ENCODE data around the gene PXMP4.

PXMP4 gene

DNA sequence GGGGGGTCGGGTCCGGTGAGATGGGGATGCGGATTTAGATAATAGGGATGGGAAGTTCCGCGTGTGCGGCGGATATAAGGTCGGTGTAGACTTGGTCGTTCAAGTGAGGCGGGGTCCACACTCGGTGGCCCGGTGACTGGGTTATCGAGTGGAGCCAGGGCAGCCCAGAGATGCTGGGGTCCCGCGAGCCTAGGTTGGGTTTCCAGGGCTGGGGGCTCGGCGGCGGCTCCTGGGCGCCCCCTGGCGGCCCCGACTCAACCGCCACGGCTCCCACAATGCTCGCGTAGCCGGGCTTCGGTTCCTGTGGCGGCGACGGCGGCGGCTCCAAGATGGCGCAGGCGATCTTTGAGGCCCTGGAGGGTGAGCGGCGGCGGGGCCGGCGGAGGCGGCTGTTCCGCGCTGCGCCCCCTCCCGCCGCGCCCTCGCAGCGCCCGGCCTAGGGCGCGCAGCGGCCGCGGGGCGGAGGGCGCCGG is 11.6 kb upstream of the PXMP4 start, which contains the start of gene ZNF341:
TSS of gene ZNF341 (plus strand) at position 304 of the 473 bp plus-strand sequence. CDS start at position 330, 26 bp downstream.
- DNase-seq: peak; percentile 91

DNA sequence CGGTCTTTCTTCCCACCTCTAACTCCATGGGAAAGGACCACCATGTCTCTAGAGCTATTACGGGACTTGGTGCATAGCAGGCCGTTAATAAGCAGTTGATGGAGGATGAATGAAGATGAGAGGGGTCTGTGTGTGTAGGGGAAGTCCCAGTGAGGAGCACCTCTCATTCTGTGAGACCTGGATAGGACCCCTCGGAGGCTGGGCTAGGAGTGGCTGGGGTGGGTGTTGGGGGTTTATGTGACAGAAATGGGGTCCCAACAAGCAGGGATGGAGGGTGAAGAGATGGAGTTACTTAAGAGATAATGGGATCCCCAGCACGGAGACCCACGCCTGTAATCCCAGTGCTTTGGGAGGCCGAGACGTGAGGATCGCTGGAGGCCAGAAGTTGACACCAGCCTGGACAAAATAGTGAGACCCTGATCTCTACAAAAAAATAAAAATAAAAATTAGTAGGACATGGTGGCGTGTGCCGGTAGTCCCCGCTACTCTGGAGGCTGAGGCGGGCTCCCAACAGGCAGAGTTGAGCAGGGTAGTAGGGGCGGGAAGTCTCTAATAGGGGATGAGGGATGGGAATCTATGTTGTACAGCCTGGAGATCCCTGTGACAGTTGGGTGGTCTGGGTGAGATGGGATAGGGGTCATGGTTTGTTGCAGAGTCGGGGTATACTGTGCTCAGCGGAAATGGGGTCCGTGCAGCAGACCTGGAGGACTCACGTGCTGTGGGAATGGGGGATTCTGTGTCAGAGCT is 11.0 kb upstream of the PXMP4 start:
- no peak for DNase-seq

DNA sequence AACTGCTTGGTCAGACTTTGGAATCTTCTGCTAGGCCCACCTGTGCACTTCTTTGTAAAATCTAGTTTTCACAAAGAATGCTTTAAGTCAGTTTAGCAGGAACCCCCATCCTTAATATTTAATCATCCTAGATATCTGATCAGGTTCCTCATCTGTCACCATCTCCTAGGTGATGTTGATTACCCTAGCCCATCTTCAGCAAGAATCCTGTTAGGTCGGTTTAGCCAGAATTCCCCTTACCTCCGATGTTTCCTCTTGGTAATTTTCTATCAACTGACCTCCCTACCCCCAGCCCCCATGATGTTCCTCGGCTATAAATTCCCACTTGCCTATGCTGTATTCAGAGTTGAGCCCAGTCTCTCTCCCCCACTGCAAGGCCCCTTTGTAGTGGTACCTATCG is 9.0 kb upstream of the PXMP4 start:
- DNase-seq: no peak

DNA sequence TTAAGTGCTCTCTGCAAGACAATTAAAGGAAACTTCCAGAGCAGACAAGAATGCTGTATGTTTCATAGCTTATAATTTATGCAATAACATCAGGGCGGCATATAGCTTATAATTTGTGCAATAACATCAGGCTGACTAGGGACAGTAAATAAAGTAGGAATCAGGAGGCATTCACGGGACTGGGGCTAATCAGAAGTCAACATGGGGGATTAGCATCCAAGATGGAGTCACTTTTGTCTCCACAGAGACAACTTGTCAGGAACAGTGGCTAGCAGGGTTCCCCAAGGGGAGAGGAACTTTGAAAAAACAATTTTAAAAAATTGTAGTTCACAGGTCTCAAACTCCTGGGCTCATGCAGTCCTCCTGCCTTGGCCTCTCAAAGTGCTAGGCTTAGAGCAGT is 8.4 kb upstream of the PXMP4 start:
- no peak for DNase-seq

DNA sequence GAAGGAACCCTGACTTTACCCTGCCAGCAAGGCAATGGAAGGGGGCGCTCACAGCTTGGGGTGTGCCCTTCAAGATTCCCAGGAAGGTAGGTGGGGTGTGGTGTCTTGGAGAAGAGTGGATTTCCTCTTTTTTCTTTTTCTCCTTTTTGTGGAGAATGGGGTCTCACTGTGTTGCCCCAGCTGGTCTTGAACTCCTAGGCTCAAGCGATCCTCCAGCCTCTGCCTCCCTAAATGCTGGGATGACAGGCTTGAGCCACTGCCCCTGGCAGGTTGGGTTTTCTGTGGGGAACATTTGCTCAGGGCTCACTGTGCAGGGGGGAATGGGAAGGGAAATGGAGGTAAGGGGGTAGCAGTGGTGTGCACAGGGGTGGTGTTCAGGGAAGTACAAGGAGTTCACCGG is 7.7 kb upstream of the PXMP4 start:
- no peak for DNase-seq

DNA sequence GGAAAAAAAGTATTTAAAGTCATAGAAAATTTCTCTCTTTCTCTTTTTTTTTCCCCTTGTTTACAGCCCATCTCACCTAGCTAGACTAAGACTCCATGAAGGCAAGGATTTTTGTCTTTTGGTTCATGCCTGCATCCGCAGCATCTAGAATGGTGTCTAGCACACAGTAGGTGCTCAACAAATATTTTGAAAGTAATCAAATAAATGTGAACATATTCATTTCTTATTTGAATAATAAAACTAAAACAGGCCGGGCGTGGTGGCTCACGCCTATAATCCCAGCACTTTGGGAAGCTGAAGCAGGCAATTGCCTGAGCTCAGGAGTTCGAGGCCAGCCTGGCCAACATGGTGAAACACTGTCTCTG is 7.0 kb upstream of the PXMP4 start:
- DNase-seq: no peak

DNA sequence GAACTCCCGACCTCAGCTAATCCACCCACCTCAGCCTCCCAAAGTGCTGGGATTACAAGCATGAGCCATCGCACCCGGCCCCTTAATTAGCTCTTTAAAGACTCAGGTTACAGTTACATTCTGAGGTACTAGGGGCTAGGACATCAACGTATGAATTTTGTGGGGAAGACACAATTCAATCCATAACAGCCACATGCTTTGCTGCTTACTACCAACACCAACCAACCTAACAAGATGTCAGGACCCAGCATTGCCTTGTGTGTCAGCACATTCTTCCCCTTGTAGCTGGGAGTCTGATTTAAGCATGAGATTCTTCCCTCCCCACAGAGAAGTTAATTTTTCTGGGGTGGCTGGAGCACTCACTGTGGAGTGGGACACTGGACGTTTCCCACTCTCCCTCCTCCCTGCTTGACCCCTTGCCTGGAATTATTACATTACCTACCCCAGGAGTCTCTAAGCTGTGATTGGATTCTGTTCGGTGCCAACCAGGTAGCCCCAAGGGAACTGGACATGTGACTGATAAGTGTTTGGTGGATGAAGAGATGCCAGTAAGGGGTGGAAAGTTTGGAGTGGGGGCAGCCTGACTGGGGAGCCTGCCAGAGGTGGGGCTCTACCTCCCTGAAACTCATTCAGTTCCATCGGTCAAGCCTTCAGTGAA is 5.6 kb upstream of the PXMP4 start:
- DNase-seq: no peak

DNA sequence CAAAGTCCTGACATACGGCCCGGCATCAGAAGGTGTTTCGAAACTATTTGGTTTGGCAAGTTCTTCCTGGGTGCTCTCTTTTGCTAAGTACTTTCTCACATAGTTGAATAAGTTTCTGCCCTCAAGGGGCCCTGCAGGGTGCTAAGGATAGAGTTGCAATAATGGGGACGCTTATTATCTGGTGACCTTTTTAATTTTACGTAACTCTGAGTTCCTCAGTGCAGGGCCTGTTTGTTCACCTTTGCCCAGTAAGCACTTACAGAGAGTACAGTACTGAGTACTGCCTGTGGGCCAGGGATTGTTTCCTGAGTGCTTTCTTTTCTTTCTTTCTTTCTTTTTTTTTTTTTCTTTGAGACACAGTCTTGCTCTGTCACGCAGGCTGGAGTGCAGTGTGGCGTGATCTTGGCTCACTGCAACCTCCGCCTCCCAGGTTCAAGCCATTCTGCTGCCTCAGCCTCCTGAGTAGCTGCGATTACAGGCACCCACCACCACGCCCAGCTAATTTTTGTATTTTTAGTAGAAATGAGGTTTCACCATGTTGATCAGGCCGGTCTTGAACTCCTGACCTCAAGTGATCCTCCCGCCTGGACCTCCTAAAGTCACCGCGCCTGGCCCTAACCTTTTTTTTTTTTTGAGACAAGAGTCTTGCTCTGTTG is 4.5 kb upstream of the PXMP4 start:
- DNase-seq: no peak

DNA sequence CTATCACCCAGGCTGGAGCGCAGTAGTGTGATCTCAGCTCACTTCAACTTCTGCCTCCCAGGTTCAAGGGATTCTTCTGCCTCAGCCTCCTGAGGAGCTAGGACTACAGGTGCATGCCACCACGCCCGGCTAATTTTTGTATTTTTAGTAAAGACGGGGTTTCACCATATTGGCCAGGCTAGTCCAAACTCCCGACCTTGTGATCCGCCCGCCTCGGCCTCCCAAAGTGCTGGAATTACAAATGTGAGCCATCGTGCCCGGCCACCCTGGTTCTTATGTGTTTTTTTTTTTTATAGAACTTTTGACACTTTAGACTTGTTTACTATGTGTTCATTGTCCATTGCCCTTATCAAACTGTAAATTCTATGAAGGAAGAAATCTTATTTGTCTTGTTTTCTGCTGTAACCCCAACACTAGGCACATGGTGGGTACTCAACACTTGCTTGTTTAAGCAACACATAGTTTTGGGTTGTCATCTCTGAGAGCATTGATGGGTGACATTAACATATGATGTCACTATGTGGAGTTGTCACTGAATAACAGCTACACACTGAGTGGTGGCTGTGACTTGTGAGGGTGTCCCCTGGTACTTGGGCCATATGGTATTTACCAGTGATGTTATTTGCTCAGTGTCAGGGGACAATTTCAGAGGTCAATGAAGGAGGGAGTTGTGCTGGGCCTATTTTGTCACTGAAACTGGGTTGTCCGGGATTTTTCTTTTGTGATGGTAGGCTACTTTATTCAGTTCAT is 1.5 kb upstream of the PXMP4 start:
- DNase-seq: no peak

DNA sequence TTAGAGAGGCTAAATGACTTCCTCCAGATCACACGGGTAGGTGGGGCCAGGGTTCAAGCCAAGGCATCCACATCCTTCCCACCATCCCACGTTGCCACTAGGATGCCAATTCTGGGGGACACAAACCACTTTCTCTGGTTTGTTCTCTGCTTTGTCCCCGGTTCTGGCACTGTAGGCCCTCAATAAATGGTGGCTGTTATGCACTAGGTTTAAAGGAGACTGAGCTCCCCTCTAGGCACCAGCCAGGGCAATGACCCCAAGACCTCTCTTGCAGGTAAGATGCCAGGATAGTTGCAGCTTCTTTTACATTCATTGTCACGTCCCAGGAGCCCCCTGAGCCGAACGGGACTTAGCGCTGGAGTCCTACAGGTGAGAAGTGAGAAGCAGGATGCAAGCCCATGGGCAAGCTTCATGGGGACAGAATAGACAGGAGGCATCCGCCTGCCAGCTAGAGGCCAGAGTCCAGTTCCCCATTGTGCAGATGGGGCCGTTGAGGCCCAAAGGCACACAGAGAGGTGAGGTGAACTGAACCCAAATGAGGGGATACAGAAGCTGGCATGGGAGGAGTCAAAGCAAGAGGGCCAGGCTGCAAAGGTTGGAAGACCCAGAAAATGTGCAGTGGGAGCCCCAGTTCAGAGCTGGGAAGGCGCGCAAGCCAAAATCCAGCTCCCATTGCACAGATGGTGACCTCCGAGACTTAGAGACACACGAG is 677 bp downstream of the PXMP4 start:
- DNase-seq: peak; percentile 8

DNA sequence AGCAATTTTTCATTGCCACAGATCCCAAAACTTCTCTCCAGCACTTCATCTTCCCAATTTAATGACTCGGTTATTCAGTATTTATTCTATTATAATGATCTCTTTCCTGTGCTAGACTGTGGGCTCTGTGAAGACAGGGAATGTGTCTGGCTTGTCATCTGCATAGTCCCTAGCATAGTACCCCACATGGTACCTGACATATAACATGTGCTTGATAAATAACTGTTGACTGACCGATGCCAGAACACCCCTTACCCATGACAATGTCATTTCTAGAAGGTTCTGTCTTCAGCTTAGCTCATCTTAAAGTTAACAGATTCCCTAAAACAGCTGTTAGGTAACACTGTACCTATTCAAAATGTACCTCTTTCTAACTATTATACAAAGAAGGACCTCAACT is 3.6 kb downstream of the PXMP4 start:
- no peak for DNase-seq

DNA sequence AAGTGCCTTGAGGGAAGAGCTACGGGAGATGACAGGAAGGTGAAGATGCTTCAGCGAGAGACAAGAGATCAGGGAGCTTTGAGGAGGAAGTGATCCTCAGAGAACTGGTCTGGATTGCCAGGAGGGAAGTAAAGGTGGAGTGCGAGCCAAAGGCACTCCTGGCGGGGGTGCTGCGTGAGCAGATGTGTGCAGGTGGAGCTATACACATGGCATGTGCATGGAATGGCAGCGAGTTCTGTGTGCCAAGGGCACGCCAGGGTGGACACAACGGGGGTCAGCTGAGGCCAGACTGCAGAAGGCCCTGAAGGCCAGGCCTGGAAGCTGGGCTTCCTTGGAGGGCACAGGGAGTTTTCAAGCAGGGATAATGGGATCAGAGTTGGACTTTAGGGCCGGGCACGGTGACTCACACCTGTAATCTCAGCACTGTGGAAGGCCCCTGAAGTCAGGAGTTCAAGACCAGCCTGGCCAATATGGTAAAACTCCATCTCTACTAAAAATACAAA is 6.2 kb downstream of the PXMP4 start:
- no peak for DNase-seq

DNA sequence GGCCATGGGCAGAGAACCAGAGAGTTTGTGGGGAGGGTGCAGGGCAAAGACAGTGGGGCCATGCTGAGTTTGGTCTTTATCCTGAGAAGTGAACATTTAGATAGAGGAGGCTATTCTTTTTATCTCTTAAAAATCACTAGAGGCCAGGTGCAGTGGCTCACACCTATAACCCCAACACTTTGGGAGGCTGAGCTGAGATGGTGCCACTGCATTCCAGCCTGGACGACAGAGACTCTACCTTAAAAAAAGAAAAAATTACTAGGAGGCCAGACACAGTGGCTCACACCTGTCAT is 8.7 kb downstream of the PXMP4 start:
- DNase-seq: no peak

DNA sequence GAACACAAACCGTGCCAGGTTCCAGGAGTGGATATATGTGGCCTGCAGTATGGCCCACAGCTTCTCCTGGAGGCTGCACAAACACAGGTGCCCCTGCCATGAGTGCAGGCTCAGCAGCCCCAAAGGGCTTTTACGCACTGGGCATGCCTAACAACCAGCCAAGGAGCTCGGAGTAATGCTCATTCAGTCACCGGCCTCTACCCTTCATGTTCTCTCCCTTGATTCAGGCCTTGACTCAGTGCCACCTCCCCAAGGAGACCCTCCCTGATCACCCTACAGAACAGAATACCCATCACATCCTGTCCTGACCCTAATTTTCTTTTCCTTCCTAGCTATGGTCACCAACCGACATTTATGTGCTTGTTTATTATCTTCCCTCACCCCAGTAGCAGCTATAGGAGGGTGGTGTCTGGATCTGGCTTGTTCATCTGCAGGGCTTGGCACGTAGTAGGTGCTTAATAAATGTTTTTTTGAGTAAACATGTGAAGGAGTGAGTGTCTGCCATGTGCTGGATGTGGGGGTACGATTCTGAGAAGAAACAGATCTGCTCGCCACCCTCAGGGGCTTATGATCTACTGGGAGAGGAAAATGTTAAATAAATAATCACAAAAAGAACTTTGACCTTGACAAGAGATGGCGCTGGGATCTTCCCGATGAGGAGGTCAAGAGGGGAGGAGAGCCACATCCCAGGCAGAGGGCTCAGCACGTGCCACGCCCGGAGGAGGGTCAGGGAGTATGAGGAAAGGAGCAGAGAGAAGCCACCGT is 9.2 kb downstream of the PXMP4 start:
- DNase-seq: no peak

DNA sequence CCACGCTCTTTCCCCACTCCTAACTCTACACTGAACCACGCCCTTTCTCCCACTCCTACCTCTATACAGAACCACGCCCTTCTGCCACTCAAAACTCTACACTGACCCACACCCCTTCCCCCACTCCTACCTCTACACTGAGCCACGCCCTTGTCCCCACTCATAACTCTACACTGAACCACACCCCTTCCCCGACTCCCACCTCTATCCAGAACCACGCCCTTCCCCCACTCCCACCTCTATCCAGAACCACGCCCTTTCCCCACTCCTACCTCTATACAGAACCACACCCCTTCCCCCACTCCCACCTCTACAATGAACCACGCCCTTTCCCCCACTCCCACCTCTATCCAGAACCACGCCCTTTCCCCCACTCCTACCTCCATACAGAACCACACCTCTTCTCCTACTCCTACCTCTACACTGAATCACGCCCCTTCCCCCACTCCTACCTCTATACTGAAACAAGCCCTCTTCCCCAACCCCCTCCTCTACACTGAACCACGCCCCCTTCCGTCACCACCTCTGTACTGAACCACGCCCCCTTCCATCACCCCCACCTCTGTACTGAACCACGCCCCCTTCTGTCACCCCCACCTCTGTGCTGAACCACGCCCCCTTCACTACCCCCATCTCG is 10.1 kb downstream of the PXMP4 start:
- DNase-seq: no peak

DNA sequence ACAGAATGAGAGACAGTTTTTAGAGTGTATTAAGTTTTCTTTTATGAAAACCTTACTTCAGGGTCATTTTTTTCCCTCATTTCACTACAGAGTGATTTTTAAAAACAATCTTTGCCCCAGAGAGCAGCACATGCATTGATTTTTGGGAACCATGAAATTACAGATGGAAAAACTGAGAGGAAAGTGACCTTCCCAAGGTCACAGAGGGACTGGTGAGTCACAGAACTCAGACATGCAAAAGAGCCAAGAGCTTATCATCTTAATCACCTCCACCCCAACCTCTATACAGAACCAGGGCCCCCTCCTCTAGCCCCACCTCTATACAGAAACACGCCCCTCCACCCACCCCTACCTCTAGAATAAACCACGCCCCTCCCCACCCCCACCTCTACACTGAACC is 10.7 kb downstream of the PXMP4 start:
- DNase-seq: no peak

DNA sequence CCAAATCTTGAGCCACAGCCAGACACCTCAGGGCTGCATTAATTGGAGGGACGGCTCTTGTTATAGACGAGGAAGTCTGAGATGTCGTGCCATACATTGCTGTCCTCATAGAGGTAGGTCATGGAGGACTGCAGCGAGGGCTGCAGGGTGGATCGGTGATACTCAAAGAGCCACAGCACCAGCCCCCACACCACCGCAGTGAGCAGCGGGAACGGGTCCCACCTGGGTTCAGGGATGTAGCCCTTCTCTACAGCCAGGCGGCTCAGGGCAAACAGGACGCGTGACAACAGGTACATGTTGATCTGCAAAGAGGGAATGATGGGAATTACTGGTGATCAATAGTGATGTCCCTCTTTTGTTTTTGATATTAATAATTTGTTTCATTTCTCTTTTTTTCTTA is 12.4 kb downstream of the PXMP4 start:
- no peak for DNase-seq

DNA sequence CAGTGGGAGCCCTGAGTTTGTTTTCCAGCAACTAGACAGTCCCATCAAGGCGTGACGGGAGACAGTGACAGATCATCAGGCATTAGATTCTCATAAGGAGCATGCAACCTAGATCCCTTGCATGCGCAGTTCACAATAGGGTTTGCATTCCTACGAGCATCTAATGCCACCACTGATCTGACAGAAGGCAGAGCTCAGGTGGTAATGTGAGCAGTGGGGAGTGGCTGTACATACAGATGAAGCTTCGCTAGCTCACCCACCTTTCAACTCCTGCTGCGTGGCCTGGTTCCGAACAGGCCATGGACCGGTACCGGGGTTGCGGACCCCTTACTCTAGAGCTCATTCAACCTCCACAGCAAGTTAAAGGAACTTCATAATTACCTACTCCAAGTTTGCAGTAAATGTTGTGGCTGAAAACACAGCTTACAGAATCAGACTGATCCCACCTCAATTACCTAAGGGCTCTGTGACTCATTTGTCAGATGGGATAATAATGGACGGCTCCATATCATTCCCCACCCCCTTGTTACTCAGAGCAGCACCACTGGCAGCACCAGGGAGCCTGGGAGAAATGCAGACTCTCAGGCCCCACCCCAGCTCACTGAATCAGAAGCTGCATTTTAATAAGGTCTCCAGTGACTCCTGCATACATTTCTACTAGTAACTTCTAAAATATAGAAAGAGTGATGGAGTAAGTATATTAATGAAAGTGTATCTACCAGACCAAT is 15.7 kb downstream of the PXMP4 start:
- no peak for DNase-seq

DNA sequence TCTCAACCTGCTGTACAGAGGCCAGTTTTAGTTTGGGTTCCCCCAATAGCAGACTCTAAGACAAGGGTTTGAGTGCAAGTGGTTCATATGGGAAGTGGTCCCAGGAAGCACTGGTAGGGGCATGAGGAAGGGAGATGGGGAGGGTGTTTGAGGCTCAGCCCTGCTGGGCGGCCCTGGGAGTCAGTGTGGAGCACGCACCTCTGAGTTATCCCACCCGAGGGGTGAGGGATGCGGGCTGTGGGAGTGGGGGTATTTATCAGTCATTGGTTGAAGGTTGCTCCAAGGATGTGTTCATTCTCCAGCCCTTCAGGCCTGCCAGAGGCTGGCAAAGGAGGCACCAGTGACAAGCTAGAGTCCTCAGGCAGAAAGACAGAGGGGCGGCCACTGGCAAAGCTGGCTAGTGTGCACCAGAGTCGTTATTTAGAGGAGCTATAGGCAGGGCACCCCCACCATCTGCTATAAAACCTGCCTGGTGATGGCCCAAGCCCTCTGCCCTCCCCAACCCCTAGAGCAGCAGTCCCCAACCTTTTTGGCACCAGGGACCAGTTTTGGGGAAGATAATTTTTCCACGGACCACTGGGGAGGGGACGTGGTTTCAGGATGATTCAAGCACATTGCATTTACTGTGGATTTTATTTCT is 16.5 kb downstream of the PXMP4 start:
- no peak for DNase-seq

DNA sequence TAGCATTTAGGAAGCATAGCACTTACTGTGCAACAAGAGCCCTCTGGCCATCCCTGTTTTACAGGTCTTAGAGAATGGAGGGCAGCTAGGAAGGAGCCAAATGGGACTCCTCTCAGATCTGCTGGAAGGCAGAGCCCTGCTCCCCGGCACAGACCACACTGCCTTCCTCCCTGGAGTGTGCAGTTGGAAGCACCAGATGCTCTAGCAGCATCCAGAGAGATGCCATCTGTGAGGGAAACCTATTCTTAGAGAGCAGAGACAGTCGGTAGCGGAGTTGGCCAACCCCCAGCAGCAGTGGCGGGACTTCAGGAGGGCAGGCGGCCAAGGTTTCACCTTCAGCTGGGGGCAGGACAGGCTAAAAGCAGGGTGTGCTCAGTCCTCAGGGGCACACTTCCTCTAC is 17.2 kb downstream of the PXMP4 start:
- no peak for DNase-seq

Data from stimulated activated CD4-positive, alpha-beta T cell treated with anti-CD3 and anti-CD28 coated beads, Interleukin-1b, Interleukin-23, amount 100 ng/mL, for 48 hours (primary cell).